ENCODE data around the gene TRIP10. TPM values are rescaled to one million over a fixed set of nuclear protein-coding genes. Genes with fewer than 3 reads are reported as not detected.

Gene TRIP10
- total and polyA plus RNA-seq, 4 donors = 60.8 to 97.3 (median 79.8) TPM

DNA sequence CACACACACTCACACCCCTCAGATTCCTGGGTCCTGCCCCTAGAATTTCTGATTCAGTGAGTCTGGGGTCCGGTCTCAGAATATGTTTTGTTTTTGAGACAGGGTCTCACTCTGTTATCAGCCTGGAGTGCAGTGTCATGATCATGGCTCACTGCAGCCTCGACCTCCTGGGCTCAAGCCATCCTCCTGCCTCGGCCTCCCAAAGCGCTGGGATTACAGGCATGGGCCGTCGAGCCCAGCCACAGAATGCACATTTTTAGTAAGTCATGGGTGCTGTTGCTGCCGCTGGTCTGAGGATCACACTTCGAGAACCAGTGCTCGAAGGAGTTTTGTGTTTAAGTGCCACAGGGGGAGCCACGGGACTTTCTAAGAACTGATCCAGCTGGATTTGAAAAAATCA is 47.5 kb upstream of the TRIP10 start:
- DNase-seq (no peak), ATAC-seq (ENCODE audit: insufficient read depth, low FRiP score) (no peak)
- Histone ChIP-seq H3K27ac (ENCODE audit: low read depth in 1 of 2, low read length in 1 of 2) (no peak overlapping the region), H3K27me3 (ENCODE audit: control insufficient read depth in 3 of 3, insufficient read depth in 3 of 3, low read length in 2 of 3) (no peaks in the 10 kb centered on the region), H3K4me3 (no peak overlapping the region), H3K9me3 (ENCODE audit: control insufficient read depth in 4 of 4, insufficient read depth in 3 of 4, low read length in 3 of 4) (peaks cover 0 to 1% (median 0%) of the 10 kb centered on the region in 4 donors), H3K36me3 (ENCODE audit: control insufficient read depth in 4 of 4, insufficient read depth in 4 of 4, low read length in 4 of 4) (peaks cover 0 to 10% (median 0%) of the 10 kb centered on the region in 4 donors), H3K9ac (ENCODE audit: insufficient read depth in 1 of 2, low read length in 2 of 2) (no peak overlapping the region), H3K4me1 (ENCODE audit: control insufficient read depth in 5 of 5, insufficient read depth in 5 of 5, low read length in 5 of 5) (no peaks in the 10 kb centered on the region)
- WGBS, 2 donors = 83 to 93% methylated on average over 10 of the region's 10 CpGs
- TF ChIP-seq, protein P1, sequence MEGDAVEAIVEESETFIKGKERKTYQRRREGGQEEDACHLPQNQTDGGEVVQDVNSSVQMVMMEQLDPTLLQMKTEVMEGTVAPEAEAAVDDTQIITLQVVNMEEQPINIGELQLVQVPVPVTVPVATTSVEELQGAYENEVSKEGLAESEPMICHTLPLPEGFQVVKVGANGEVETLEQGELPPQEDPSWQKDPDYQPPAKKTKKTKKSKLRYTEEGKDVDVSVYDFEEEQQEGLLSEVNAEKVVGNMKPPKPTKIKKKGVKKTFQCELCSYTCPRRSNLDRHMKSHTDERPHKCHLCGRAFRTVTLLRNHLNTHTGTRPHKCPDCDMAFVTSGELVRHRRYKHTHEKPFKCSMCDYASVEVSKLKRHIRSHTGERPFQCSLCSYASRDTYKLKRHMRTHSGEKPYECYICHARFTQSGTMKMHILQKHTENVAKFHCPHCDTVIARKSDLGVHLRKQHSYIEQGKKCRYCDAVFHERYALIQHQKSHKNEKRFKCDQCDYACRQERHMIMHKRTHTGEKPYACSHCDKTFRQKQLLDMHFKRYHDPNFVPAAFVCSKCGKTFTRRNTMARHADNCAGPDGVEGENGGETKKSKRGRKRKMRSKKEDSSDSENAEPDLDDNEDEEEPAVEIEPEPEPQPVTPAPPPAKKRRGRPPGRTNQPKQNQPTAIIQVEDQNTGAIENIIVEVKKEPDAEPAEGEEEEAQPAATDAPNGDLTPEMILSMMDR (IDR thresholded peaks at IDR 0.05; ENCODE audit: control extremely low read depth, extremely low read depth) = no peak

DNA sequence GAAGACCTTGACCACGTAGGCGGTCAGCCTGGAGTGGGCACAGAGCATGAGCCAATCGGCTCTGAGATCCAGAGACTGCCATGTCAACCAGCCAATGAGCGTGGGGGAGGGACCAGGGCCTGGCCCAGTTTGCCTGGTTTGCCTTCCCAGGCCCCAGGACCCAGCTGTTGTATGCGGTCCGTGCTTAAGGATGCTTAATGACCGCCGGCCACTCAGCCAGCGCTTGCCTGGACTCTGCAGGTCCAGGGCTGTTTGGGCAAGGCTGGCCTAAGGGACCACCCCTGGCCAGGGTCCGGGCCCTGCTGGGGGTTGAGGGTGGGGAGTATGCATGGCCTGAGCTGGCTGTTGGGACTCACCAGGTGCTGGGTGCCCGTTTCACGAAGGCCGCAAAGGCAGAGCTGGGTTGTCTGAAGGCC is 46.4 kb upstream of the TRIP10 start:
- WGBS, 2 donors = 93 to 94% methylated on average over 13 of the region's 13 CpGs
- ATAC-seq (ENCODE audit: insufficient read depth, low FRiP score) = no peak

DNA sequence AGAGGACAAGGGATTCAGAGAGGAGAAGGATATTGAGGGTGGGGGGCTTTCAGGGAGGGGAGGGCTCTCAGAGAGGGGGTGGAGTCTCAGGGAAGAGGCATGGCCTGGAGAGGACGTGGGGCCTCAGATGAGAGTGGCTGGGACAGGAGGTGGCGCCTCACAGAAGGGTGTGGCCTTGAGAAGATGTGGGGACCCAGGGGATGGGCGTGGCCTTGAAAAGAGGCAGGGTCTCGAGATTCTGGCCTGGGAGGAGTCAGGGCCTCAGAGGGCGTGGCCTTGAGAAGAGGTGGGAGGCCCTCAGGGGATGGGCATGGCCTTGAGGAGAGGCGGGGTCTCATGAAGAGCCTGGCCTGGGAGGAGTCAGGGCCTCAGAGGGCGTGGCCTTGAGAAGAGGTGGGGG is 45.8 kb upstream of the TRIP10 start:
- Histone ChIP-seq H3K9ac (ENCODE audit: insufficient read depth in 1 of 2, low read length in 2 of 2) (no peak overlapping the region), H3K27ac (ENCODE audit: low read depth in 1 of 2, low read length in 1 of 2) (no peak overlapping the region), H3K36me3 (ENCODE audit: control insufficient read depth in 4 of 4, insufficient read depth in 4 of 4, low read length in 4 of 4) (peaks cover 0 to 12% (median 0%) of the 10 kb centered on the region in 4 donors), H3K4me3 (no peak overlapping the region), H3K27me3 (ENCODE audit: control insufficient read depth in 3 of 3, insufficient read depth in 3 of 3, low read length in 2 of 3) (no peaks in the 10 kb centered on the region), H3K4me1 (ENCODE audit: control insufficient read depth in 5 of 5, insufficient read depth in 5 of 5, low read length in 5 of 5) (no peaks in the 10 kb centered on the region), H3K9me3 (ENCODE audit: control insufficient read depth in 4 of 4, insufficient read depth in 3 of 4, low read length in 3 of 4) (peaks cover 0 to 1% (median 0%) of the 10 kb centered on the region in 4 donors)
- ATAC-seq (ENCODE audit: insufficient read depth, low FRiP score) = no peak
- WGBS, 2 donors = 83 to 86% methylated on average over 5 to 7 of the region's 7 CpGs
- DNase-seq = no peak
- TF ChIP-seq, protein P1 (IDR thresholded peaks at IDR 0.05; ENCODE audit: control extremely low read depth, extremely low read depth) = no peak

More for the DNA sequence above, 46.4 kb upstream of the TRIP10 start:
- Histone ChIP-seq H3K27ac (ENCODE audit: low read depth in 1 of 2, low read length in 1 of 2) (no peak overlapping the region), H3K27me3 (ENCODE audit: control insufficient read depth in 3 of 3, insufficient read depth in 3 of 3, low read length in 2 of 3) (no peaks in the 10 kb centered on the region), H3K36me3 (ENCODE audit: control insufficient read depth in 4 of 4, insufficient read depth in 4 of 4, low read length in 4 of 4) (peaks cover 0 to 12% (median 0%) of the 10 kb centered on the region in 4 donors), H3K9ac (ENCODE audit: insufficient read depth in 1 of 2, low read length in 2 of 2) (no peak overlapping the region), H3K9me3 (ENCODE audit: control insufficient read depth in 4 of 4, insufficient read depth in 3 of 4, low read length in 3 of 4) (peaks cover 0 to 1% (median 0%) of the 10 kb centered on the region in 4 donors), H3K4me1 (ENCODE audit: control insufficient read depth in 5 of 5, insufficient read depth in 5 of 5, low read length in 5 of 5) (no peaks in the 10 kb centered on the region), H3K4me3 (no peak overlapping the region)
- DNase-seq = no peak
- TF ChIP-seq, protein P1 (IDR thresholded peaks at IDR 0.05; ENCODE audit: control extremely low read depth, extremely low read depth) = no peak

Data from lung (tissue), 12 donors.